GM18868 (cell line): ENCODE data around the gene EEF1A2.
"Not testable (repeated sequence)": the region's sequence is repeated elsewhere in the genome, so short reads cannot be mapped to it uniquely, and the experiment has no call there.

Source experiments
- ATAC-seq: cut with Tn5 transposase; IDR thresholded peaks from one replicate; pipeline ENCODE4 v1.9.1; 2021; ENCODE audit warnings: mild to moderate bottlenecking, moderate library complexity; ENCODE audit not compliant: unreplicated experiment

The EEF1A2 gene

DNA sequence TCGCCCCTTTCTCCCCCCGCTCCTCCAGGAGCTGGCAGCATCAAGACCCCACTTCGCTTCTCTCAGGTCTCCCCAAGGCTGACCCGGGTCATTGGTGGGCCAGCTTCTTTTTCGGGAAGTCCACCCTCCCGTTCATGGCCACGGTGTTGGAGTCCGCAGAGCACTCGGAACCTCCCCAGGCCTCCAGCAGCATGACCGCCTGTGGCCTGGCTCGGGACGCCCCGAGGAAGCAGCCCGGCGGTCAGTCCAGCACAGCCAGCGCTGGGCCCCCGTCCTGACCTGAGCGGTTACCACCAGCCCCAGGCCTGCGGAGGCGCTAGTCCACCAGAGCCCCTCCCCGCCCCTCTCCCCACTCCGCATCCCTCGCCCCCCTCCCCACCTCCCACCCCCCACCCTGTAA, 22.7 kb upstream of the EEF1A2 start:
- ATAC-seq, result no peak

DNA sequence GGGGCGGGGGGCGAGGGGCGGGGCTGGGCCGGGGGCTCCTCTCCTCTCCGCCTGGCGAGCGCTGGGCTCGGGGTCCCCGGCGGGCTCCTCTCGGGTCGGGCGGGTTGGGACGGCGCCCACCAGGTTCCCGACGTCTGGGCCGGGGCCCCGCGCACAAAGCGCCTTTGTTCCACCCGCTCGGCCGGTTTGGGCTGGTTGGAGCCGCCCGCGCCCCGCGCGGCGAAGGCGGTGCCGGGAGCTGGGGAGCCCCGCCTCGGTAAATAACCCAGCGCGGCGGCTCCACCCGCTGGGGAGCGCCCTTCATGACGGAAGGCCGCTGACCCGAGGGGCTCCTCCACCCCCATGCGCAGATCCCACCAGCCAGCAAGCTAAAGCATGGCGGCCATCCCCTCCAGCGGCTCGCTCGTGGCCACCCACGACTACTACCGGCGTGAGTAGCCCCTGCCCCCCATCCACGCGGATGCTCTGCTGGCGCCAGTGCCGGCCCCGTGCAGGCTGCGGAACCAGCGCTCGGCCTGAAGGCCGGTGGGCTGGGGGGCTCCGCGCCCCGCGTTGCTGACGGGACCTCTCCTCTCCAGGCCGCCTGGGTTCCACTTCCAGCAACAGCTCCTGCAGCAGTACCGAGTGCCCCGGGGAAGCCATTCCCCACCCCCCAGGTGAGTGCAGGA, 22.2 kb upstream of the EEF1A2 start:
- ATAC-seq, result peak; percentile 46

DNA sequence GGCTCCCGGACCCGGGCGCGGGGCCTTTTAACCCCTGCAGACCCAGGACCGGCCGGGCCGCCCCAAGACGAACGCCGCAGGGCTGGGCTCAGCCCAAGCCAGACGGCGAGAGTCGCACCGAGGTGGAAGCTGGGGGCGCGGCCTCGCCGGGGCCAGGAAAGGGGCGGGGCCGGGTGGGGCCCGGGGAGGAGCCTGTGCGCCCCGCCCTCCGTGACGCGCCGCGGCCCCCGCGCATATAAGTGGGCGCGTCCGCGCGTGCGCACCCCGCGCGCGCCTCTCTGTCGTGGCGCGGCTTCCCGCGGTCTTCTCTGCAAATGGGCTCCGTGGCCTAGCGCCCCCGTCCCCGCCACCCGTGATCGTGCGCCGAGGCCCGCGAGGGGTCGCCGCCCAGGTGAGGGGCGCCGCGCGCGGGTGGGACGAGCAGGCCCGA, 21.6 kb upstream of the EEF1A2 start, which contains the start of gene PPDPF:
PPDPF (plus strand) TSS at position 262 of the 430 bp plus-strand sequence. CDS start 544 bp downstream, outside the sequence.
- ATAC-seq, result peak; percentile 62

DNA sequence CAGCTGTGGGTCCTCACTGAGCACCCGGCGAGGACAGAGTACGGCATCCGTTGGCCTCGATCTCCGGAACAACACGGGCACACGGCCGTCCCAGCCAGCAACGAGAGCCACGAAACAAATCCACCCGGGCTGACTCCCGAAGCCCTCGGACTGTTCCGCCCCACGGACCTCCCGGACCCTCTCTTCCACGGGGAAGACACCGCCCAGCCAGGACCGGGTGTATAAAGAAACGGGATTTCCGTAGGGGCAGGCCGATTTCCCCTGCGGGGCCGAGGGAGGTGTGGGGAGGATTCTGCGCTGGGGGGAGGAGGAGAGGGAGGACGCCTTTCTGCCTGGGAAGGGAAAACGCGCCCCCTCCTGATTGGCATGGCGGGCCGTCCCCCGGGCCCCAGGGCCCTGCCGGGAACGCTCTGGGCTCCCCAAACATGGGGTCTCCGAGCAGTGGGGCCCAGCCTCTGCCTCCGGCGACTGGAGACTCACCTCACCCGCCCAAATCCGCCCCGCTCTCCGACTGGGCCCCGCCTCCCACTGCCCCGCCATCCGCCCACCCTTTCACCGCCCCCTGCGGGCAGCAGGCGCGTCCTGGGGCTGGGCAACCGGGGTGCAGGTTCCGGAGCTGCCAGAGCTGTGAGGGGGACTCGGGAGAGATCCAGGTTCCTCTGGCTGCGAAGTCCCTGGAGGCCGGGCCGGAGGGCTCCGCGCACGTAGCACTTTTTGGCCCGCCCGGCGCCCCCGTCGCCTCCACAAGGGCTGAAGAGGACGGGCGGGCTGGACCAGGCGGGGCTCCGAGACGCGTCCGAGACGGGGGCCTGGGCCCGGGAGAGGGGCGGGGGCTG, 21.0 kb upstream of the EEF1A2 start:
- ATAC-seq, result peak; percentile 43

DNA sequence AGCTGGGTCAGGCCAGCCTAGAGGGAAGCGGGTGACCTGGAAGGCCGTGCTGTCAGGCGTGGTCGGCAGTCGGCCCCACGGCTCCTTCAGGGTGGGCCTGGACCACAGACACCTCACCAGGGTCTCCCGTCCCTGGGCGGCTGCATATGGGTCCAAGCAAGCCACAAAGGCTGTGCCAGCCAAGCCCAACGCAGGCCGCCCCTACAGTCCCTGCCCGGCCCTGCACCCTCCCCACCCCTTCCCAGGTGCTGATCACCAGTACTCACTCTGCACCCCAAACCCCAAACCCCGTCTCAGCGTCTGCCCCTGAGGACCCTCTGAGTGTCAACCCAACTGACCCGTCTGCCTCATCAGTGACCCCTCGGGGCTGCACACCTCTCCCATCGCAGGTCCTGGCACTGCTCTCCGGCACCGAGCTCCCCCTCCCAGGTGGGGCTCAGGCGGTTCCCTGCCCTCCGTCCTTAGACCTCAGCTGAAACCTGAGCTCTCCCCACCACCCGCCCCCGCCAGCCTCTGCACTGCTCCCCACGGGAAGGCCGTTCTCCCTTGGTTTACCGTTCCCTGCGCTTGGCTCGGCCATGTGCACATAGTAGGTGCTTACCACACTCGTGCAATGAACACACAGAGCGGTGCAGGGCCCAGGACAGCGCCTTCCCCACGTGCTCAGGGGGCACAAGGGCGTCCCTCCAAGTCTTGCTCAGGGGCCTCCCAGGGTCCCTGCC, 20.2 kb upstream of the EEF1A2 start:
- no peak for ATAC-seq

DNA sequence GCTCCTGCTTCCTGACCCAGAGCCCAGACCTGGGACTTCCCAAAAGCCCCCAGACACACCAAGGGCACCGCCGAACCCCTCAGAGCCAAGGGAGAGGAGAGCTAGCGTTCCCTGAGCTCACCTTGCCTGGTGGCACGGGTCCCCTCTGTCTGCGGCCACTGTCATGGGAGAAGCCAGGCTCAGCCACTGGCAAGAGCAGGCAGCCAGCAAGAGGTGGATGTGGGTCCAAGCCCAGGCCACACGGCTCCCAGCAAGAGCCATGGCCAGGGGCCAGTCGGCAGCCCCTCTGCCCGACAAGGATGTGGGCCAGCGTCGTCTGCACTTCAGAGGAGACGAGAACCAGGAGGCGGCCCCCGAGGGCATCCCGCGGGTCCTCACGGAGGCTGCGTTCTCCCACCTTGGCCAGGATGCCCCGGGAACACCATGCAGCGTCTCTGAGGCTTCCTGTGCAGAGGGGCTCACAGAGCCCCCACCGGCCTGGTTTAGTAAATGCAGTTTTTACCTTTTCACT, 19.5 kb upstream of the EEF1A2 start:
- no peak for ATAC-seq

DNA sequence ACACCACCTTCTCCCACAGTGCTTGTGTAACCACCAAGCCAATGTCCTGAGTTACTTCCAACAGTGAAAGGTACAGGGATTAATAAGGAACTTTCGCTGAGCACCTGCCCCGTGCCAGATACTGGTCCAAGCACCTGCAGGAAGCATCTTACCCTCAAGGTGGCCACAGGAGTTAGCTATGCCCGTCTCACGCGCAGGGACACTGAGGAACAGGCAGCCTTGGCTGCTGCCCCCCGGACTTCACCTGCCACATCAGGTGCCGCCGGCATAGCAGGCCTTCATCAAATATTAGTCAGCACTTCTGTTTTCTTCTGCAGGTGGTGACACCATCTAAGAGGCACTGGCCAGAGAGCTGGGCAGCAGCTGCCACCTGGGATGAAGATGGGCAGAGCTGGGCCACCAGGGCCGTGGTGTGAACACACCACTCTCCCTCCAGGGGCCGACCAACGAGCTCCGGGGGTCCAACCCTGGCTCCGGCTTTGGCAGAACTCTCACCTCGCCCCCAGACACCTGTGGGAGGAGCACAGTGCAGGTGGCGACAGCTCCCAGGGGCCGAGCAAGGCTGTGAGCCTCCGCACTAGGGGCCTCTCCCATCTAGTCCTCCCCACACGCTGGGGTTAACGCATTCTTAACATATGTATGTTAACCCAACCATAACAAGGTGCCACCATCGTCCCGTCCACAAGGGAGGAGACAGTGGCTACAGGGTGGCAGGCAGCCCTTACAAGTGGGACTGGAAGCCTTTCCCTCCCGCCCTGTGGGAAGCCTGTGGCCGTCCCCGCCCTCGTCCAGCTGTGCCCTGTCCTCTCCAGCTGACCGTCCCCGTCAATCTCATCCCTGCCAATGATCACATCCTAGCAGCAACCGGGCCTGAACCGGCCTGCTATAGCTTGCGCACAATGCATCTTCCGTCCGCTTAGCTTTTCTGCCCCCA, 18.8 kb upstream of the EEF1A2 start:
- no peak for ATAC-seq

DNA sequence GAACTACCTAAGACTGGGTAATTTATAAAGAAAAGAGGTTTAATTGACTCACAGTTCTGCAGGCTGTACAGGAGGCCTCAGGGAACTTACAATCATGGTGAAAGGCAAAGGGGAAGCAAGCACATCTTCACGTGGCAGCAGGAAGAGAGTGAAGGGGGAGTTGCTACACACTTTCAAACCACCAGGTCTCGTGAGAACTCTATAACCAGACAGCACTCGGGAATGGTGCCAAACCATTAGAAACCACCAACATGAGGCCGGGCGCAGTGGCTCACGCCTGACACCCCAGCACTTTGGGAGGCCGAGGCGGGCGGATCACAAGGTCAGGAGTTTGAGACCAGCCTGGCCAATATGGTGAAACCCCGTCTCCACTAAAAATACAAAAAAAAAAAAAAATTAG, 15.6 kb upstream of the EEF1A2 start:
- not testable (repeated sequence) for ATAC-seq

DNA sequence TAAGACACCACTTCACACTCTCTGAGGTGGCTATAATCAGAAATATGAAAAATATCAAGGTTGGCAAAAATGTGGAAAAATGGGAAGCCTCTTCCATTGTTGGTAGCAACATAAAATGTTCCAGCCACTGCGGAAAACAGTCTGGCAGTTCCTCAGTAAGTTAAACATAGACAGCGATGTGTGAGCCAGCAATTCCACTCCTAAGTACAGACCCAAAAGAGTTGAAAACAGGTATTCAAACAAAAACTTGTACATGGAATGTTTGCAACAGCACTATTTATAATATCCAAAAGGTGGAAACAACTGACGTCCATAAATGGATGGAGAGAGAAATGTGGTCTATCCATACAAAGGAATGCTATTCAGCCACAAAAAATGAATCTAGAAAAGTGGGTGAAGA, 14.3 kb upstream of the EEF1A2 start:
- no peak for ATAC-seq

DNA sequence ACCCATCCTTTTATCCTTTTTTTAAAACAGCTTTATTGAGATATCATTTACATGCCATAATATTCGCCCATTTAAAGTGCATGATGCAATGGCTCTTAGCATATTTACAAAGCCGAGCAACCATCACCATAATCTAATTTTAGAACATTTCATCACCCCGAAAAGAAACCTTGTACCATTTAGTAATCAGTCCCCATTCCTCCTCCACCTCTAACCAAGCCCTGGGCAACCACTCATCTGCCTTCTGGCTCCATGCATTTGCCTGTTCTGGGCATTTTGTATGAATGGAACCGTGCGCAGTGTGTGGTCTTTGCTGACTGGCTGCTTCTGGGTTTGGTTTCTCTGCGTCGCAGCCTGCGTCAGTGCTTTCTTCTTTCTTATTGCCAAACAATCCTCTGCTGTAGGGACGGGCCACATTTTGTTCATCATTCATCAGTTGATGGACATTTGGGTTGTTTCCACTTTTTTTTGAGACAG, 10.2 kb upstream of the EEF1A2 start:
- no peak for ATAC-seq

DNA sequence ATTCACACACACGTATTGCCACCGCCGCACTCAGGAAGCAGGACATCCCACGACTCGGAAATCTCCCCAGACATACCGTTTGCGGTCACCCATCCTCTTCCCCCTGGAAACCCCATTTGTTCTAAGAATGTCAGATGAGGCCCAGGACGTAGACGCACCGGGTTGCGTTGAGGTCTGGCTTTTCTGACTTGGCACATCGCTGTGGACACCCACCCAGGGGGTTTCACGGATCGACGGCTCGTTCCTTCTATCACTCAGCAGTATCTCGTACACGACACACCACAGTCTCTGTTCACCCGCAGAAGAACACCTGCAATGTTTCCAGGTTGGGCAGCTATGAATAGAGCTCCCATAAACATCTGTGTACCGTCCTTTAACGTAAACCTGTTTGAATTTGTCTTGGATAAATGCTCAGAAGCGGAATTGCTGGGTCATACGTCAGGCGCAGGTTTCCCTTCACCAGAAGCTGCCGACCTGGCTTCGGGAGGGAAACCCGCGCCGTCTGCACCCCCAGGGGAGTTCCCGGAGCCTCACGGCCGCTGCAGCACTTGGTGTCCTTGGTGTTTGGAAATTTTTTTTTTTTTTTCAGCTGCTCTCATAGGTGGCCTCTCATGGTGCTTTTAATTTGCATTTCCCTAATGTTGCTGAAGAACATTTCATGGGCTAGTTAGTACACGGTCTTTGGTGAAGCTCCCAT, 9.3 kb upstream of the EEF1A2 start:
- ATAC-seq, result no peak

DNA sequence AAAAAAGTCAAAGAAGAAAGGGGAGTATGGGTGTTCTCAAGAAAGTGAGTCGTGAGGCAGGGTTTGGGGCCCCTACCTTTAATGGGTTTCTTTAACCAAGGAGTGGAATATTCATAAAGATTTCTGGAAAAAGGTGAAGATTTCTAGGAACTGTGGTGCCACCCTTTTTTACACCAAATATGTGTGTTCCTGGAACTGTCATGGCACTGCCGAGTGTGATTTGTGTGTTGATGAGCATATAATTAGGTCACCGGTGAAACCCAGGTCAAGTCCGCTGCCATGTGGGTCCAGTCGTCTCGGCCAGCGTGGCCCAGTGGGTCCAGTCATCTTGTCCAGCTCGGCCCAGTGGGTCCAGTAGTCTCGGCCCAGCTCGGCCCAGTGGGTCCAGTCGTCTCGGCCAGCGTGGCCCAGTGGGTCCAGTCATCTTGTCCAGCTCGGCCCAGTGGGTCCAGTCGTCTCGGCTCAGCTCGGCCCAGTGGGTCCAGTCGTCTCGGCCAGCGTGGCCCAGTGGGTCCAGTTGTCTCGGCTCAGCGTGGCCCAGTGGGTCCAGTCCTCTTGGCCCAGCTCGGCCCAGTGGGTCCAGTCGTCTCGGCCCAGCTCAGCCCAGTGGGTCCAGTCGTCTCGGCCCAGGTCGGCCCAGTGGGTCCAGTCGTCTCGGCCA, 8.3 kb upstream of the EEF1A2 start:
- ATAC-seq, result no peak

DNA sequence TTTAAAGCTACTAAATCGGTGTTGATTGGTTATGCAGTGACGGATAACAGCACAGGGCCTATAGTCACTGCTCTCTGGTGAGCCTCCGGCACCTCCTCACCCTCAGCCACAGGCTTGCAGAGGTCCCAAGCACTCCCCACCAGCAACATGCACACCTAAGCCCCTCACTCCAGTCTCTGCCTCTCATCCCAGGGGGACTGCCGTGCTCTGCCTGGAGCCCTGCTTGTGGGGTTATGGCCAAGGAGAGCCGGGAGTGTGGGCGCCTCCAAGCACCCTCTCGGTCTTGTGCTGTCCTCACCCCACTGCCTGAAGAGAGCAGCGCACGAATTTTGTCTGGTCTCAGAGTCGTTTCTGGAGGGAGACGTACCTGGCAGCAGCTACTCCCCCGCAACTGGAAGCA, 6.8 kb upstream of the EEF1A2 start:
- no peak for ATAC-seq

DNA sequence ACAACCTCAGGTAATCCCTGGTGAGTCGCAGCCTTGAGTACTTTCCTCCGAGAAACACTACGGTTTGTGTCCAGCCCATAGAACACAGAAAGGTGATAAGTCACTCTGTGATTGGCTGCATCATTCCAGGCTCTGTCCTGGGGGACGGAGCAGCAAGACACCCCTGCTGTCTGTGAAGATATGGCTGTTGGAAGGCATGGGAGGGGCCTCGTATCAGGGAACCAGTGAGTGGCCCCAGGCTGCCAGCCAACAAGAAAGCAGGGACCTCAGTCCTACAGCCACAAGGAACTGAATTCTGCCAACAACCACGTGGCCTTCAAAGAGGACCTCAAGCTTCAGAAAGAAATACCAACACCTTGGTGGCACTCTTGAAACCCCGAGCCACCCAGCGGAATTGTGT, 6.4 kb upstream of the EEF1A2 start:
- no peak for ATAC-seq

DNA sequence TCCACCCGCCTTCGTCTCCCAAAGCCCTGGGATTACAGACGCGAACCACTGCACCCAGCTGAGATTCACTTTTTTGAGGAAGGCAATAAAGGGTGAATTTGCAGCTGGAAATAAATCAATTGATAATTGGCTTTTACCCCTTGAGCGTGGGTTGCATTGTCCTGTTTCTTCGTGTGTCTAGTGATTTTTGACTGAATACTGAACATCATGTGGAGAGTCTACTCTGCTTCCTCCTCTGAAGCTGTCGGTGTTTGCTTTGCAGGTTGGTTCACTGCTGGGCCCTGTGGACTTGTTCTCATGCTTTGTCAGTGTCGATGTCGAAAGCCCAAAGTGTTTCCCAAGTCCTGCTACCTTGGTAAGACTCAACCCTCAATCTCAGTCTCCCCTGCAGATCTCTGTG, 5.8 kb upstream of the EEF1A2 start:
- ATAC-seq, result no peak

DNA sequence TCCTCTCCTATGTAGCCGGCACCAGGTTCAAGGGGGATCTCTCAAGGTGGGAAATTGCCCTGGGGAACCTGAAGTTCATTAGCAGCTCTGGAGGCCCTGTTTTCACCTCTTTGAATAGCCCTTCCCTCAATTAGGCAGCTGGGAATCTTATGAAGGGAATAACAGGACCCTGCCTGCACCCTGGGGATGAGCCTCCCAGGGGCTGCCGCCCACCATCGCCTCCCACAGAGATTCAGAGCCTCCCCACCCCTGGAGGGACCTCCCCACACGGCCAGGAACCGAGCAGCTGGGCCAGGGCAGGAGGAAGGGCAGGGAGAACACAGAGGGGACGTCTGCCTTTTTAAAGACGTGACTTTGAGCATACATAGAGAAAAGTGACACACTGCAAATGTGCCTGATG, 4.6 kb upstream of the EEF1A2 start:
- no peak for ATAC-seq

DNA sequence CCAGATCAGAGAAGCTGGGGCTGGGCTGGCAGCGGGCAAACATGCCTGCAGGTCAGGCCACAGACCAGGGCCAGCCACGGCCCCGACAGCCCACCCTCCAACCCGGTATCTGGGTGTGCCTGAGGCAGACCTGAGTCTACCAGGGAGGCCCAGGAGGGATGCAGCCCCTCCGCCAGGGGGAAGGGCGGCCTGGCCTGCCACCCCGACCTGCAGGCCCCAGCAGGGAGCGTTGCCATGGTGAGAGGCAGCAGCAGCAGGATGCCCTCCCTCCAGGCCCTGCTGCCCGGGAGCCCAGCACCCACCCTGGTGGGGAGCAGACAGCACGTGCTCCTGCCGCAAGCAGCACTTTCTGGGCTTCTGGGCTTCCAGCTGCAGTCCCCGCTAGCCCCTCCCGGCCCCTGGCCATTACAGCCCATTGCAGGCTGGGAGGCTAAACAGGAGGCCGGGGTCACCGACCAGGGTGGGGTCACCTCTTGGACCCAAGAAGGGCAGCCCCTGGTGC, 3.8 kb upstream of the EEF1A2 start:
- no peak for ATAC-seq

DNA sequence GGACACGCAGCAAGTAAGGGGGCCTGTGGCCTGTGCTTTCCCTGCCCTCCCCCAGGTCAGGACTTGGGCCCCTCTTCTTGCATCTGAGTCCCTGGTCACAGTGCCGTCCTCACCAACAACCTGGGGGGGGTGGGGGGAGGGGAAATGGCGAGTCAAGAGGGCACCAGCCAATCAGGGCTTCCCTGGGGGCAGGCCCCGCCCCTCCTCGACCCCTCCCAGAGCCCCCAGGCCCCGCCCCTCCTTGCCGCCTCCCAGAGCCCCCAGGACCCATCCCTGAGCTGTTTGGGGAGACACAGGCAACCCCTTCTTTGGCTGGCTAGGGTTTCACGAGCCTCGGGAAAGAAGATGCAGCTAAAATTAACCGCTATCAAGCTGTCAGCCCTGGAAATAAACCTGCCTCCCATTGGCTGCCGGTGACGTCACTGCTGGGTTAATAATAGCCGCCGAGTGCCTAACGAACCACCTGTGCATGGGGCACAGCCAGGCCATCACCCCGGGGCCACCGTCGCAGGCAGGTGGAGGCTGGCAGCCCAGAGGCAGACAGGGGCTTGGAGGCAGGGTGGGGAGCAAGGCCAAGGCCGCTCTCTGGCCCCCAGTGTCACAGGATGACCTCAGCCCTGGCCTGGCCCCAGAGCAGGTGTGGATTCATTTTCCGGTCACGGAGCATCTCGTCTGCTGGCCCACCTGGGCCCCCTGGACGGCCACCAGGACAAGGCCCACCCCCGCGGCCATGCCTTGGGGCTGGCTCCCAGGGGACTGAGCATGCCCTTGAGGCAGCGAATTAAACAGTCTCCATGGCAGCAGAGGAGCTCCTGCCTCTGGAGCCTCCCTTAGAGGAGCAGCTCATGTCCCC, 3.2 kb upstream of the EEF1A2 start:
- ATAC-seq, result no peak
